ENCODE data around the gene RAB40C.

DNA sequence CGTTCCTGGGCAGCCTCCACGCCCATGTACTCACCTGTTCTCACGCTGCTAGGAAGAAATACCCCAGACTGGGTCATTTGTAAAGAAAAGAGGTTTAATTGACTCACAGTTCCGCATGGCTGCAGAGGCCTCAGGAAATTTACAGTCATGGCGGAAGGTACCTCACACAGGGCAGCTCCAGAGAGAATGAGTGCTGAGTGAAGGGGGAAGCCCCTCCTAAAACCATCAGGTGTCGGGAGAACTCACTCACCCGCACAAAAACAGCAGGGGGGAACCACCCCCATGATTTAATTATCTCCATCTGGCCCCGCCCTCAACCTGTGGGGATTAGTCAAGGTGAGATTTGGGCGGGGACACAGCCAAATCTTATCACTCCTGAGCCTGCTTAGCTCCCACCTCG, 18.2 kb downstream of the RAB40C start:
- TF ChIP-seq, protein P1, sequence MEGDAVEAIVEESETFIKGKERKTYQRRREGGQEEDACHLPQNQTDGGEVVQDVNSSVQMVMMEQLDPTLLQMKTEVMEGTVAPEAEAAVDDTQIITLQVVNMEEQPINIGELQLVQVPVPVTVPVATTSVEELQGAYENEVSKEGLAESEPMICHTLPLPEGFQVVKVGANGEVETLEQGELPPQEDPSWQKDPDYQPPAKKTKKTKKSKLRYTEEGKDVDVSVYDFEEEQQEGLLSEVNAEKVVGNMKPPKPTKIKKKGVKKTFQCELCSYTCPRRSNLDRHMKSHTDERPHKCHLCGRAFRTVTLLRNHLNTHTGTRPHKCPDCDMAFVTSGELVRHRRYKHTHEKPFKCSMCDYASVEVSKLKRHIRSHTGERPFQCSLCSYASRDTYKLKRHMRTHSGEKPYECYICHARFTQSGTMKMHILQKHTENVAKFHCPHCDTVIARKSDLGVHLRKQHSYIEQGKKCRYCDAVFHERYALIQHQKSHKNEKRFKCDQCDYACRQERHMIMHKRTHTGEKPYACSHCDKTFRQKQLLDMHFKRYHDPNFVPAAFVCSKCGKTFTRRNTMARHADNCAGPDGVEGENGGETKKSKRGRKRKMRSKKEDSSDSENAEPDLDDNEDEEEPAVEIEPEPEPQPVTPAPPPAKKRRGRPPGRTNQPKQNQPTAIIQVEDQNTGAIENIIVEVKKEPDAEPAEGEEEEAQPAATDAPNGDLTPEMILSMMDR (optimal IDR thresholded peaks at IDR 0.05 in 1 of 3, IDR thresholded peaks at IDR 0.05 in 1 of 3, conservative IDR thresholded peaks at IDR 0.05 in 1 of 3; ENCODE audit: extremely low read depth in 1 of 3, insufficient read depth in 2 of 3, low read length in 3 of 3) = no peak
- TF ChIP-seq EZH2 (IDR thresholded peaks at IDR 0.05; ENCODE audit: low read length) = no peak

Data from keratinocyte (primary cell).